GM11168 (cell line): Measurements from ENCODE around the gene MROH7.

Experiments
- in situ Hi-C: fragments of 300-500 bp; cut with MboI; formaldehyde crosslinking; loops from one replicate; pipeline ENCODE4 v1.12.0; 2022; ENCODE audit warnings: low sequenced_read_pairs; ENCODE audit not compliant: unreplicated experiment

Gene MROH7

GRCh38 chr1:54640863-54641836, at the start of gene MROH7:
TSS of gene MROH7 (plus strand) at chr1:54641786. CDS start at chr1:54652927, 11,141 bp downstream.
- in situ Hi-C loops, result no loop called here

GRCh38 chr1:54593571-54594160, 47.9 kb upstream of the MROH7 start:
- in situ Hi-C loops, result no loop called here

- in situ Hi-C loops, result no loop called here
Measured at GRCh38 chr1:54594463-54594862, 47.1 kb upstream of the MROH7 start.

- in situ Hi-C loops, result no loop called here
Measured at GRCh38 chr1:54595956-54596498, 45.6 kb upstream of the MROH7 start.

GRCh38 chr1:54596756-54597155, 44.8 kb upstream of the MROH7 start:
- in situ Hi-C loops, result no loop called here

GRCh38 chr1:54597455-54598030, 44.0 kb upstream of the MROH7 start:
- in situ Hi-C loops, result no loop called here

GRCh38 chr1:54599211-54599823, 42.3 kb upstream of the MROH7 start:
- in situ Hi-C loops, result no loop called here

- in situ Hi-C loops, result no loop called here
Measured at GRCh38 chr1:54600947-54601721, 40.5 kb upstream of the MROH7 start.

- in situ Hi-C loops, result no loop called here
Measured at GRCh38 chr1:54601730-54602129, 39.9 kb upstream of the MROH7 start.

- in situ Hi-C loops, result no loop called here
Measured at GRCh38 chr1:54602554-54602953, 39.0 kb upstream of the MROH7 start.

GRCh38 chr1:54603241-54603640, 38.3 kb upstream of the MROH7 start:
- in situ Hi-C loops, result no loop called here

GRCh38 chr1:54604051-54604450, 37.5 kb upstream of the MROH7 start:
- in situ Hi-C loops, result no loop called here

GRCh38 chr1:54604572-54605370, 36.8 kb upstream of the MROH7 start:
- in situ Hi-C loops, result no loop called here

GRCh38 chr1:54606096-54606989, 35.2 kb upstream of the MROH7 start:
- in situ Hi-C loops, result no loop called here

GRCh38 chr1:54606990-54607325, 34.6 kb upstream of the MROH7 start:
- in situ Hi-C loops, result no loop called here

GRCh38 chr1:54607821-54608565, 33.6 kb upstream of the MROH7 start:
- in situ Hi-C loops, result no loop called here

- in situ Hi-C loops, result no loop called here
Measured at GRCh38 chr1:54608566-54609230, 32.9 kb upstream of the MROH7 start.
